B cell (primary cell): ENCODE results near the gene NFIB. TPM values are rescaled to one million over a fixed set of nuclear protein-coding genes. Genes with fewer than 3 reads are reported as not detected.

Experiments used
- ATAC-seq: fragments of 200-7000 bp; cut with Tn5 transposase; one replicate; pipeline ENCODE4 v1.10.0; 2021; ENCODE audit warnings: low read depth, mild to moderate bottlenecking, moderate number of reproducible peaks, moderate library complexity
- CTCF ChIA-PET: fragments of 350-600 bp; sonication (Branson Sonifier 250); formaldehyde crosslinking; loops from one replicate; lab custom pipeline; 2021; ENCODE audit warnings: antibody characterized with exemption, inconsistent platforms; lab: Charles Lee
- POLR2A ChIA-PET: fragments of 350-600 bp; sonication (Branson Sonifier 250); formaldehyde crosslinking; loops from one replicate; lab custom pipeline; 2021; ENCODE audit warnings: antibody characterized with exemption; lab: Charles Lee
- DNase-seq: peaks from one replicate; pipeline ENCODE4 v3.0.0; 2013
- H2AFZ ChIP-seq: 2 replicates; pipeline ENCODE4 v1.6.1; 2012; ENCODE audit warnings: mild to moderate bottlenecking, low read depth, low read length; ENCODE audit not compliant: insufficient read depth, poor library complexity, severe bottlenecking
- H3K27ac ChIP-seq, 2 donors: 1 replicate in 1 of 2; 2 replicates in 1 of 2; pipeline ENCODE4 v1.5.1; 2012 to 2013; ENCODE audit warnings: low read length in 2 of 2, mild to moderate bottlenecking in 2 of 2, moderate library complexity in 1 of 2
- H3K27me3 ChIP-seq, 4 experiments: fragments of 200-600 bp in 1 of 4; sonication (generic) in 1 of 4; replicated peaks in 1 of 4; 1 replicate in 2 of 4; 2 replicates in 2 of 4; pipeline versions ENCODE4 v1.6.1 to v1.7.0; 2013 to 2016; ENCODE audit warnings: low read length in 3 of 4, mild to moderate bottlenecking in 2 of 4, mixed read lengths in 1 of 4, moderate library complexity in 1 of 4; ENCODE audit not compliant: insufficient read depth in 4 of 4, control insufficient read depth in 3 of 4; ENCODE audit errors: control extremely low read depth in 1 of 4
- H3K36me3 ChIP-seq, 2 experiments: replicated peaks in 1 of 2; 1 replicate in 1 of 2; 2 replicates in 1 of 2; pipeline versions ENCODE4 v1.6.1 to v1.7.1; 2013; ENCODE audit warnings: low read length in 1 of 2; ENCODE audit not compliant: insufficient read depth in 2 of 2, control insufficient read depth in 1 of 2; ENCODE audit errors: control extremely low read depth in 1 of 2, extremely low read depth in 1 of 2
- H3K4me1 ChIP-seq, 2 donors: fragments of 200-600 bp in 1 of 2; sonication (generic) in 1 of 2; 1 replicate in 1 of 2; 2 replicates in 1 of 2; pipeline versions ENCODE4 v1.5.1 to v1.6.1; 2013 to 2017; ENCODE audit warnings: low read length in 2 of 2; ENCODE audit not compliant: control insufficient read depth in 2 of 2, insufficient read depth in 2 of 2
- H3K4me2 ChIP-seq: replicated peaks from 2 replicates; pipeline ENCODE3; 2012; ENCODE audit warnings: mild to moderate bottlenecking, low read depth, low read length; ENCODE audit not compliant: poor library complexity, severe bottlenecking
- H3K4me3 ChIP-seq, 5 experiments: fragments of 200-600 bp in 1 of 5; sonication (generic) in 1 of 5; 1 replicate in 3 of 5; 2 replicates in 2 of 5; pipeline versions ENCODE4 v1.5.1 to v1.7.0; 2011 to 2016; ENCODE audit warnings: low read length in 4 of 5, mild to moderate bottlenecking in 4 of 5, low read depth in 2 of 5, control low read depth in 1 of 5, moderate library complexity in 1 of 5; ENCODE audit not compliant: insufficient read depth in 1 of 5; ENCODE audit errors: control extremely low read depth in 1 of 5, extremely low read depth in 1 of 5
- H3K79me2 ChIP-seq: fragments of 200-600 bp; sonication (generic); one replicate; pipeline ENCODE4 v1.6.0; 2016; ENCODE audit warnings: low read length; ENCODE audit not compliant: control insufficient read depth, insufficient read depth
- H3K9ac ChIP-seq: fragments of 200-600 bp; sonication (generic); 2 replicates; pipeline ENCODE4 v1.6.1; 2017; ENCODE audit warnings: mild to moderate bottlenecking, low read length, moderate library complexity
- H3K9me3 ChIP-seq, 3 donors: one replicate each; pipeline versions ENCODE4 v1.6.1 to v1.7.1; 2013; ENCODE audit warnings: low read length in 2 of 3; ENCODE audit not compliant: control insufficient read depth in 2 of 3, insufficient read depth in 1 of 3; ENCODE audit errors: control extremely low read depth in 1 of 3
- H4K20me1 ChIP-seq: 2 replicates; pipeline ENCODE4 v1.6.0; 2012; ENCODE audit warnings: mild to moderate bottlenecking, low read length; ENCODE audit not compliant: insufficient read depth, control insufficient read depth, poor library complexity, severe bottlenecking
- H3K27ac Mint-ChIP-seq: one replicate; pipeline ENCODE4 v1.8.0; 2021; ENCODE audit warnings: mixed read lengths
- H3K27me3 Mint-ChIP-seq: one replicate; pipeline ENCODE4 v1.8.0; 2021; ENCODE audit warnings: mixed read lengths
- H3K4me1 Mint-ChIP-seq: one replicate; pipeline ENCODE4 v1.8.0; 2021; ENCODE audit warnings: mixed read lengths
- H3K4me3 Mint-ChIP-seq: one replicate; pipeline ENCODE4 v1.8.0; 2021; ENCODE audit warnings: mixed read lengths
- H3K9me3 Mint-ChIP-seq: one replicate; pipeline ENCODE4 v1.8.0; 2022; ENCODE audit warnings: mixed read lengths; ENCODE audit not compliant: insufficient read depth
- CTCF ChIP-seq: fragments of 200-600 bp; IDR thresholded peaks from one replicate; pipeline ENCODE4 v1.8.0; 2022; ENCODE audit warnings: antibody characterized with exemption, mild to moderate bottlenecking
- EZH2 ChIP-seq: IDR thresholded peaks from 2 replicates; pipeline ENCODE4 v1.6.1; 2012; ENCODE audit warnings: borderline replicate concordance, low read depth, mild to moderate bottlenecking, moderate library complexity, low read length; ENCODE audit not compliant: insufficient read depth, poor library complexity, severe bottlenecking
- WGBS: methylation state at CpG from one replicate; pipeline ENCODE4 v1.1.5; 2013; ENCODE audit warnings: missing lambda C conversion rate; ENCODE audit not compliant: insufficient coverage; 5-methylcytosine and 5-hydroxymethylcytosine counted together
- intact Hi-C: fragments of 100-400 bp; cut with micrococcal nuclease; formaldehyde crosslinking; loops from one replicate; pipeline ENCODE4 v1.10.0; 2022
- polyA plus RNA-seq: library from polyadenylated mRNA; depleted of rRNA; stranded (reverse); fragments of >200 nt; gene quantifications from 2 replicates; pipeline ENCODE4 v1.2.3, GENCODE V29; 2012
- total RNA-seq, 2 donors: library from RNA; stranded (reverse); fragments of 120-200 nt in 1 of 2; gene quantifications; 1 replicate in 1 of 2; 2 replicates in 1 of 2; pipeline versions ENCODE4 v1.2.3 to v1.2.4, GENCODE V29; 2013 to 2022

NFIB gene
- total and polyA plus RNA-seq, 2 donors (not counting 1 experiment from before 2014, with no cell fraction given), result not detected

- CTCF ChIA-PET, result no interaction called here
- no peaks in the 10 kb centered on the region for H3K27me3 ChIP-seq
- DNase-seq (no peak), ATAC-seq (no peak)
- TF ChIP-seq CTCF, result no peak
- no peak for TF ChIP-seq EZH2
- peaks cover 4% of the 10 kb centered on the region for H3K9me3 Mint-ChIP-seq
- H3K4me1 Mint-ChIP-seq, result no peaks in the 10 kb centered on the region
- H3K36me3 ChIP-seq, result no peaks in the 10 kb centered on the region
- H3K4me3 Mint-ChIP-seq, result no peak overlapping the region
- no peak overlapping the region for H2AFZ ChIP-seq
- H3K27me3 Mint-ChIP-seq, result no peaks in the 10 kb centered on the region
- H3K27ac ChIP-seq, result no peak overlapping the region
- H3K79me2 ChIP-seq, result no peaks in the 10 kb centered on the region
- peaks cover 0 to 3% (median 0%) of the 10 kb centered on the region in 3 donors for H3K9me3 ChIP-seq
- H3K9ac ChIP-seq, result no peak overlapping the region
- no peak overlapping the region for H3K4me2 ChIP-seq
- WGBS, result 87% methylated on average over 3 of the region's 5 CpGs
- no peak overlapping the region for H3K27ac Mint-ChIP-seq
- intact Hi-C loops, result no loop called here
- no peaks in the 10 kb centered on the region for H3K4me1 ChIP-seq
- no peaks in the 10 kb centered on the region for H4K20me1 ChIP-seq
- POLR2A ChIA-PET, result no interaction called here
- H3K4me3 ChIP-seq, result no peak overlapping the region
Observed at GRCh38 chr9:14071484-14071883, 242.5 kb downstream of the NFIB start.

GRCh38 chr9:14068690-14069089 is 245.3 kb downstream of the NFIB start:
- 100% methylated on average over 3 of the region's 4 CpGs for WGBS
- TF ChIP-seq CTCF (no peak), EZH2 (no peak)
- Mint-ChIP-seq H3K9me3 (peaks cover 4% of the 10 kb centered on the region), H3K4me3 (no peak overlapping the region), H3K4me1 (no peaks in the 10 kb centered on the region), H3K27me3 (no peaks in the 10 kb centered on the region), H3K27ac (no peak overlapping the region)
- H3K79me2 ChIP-seq, result no peaks in the 10 kb centered on the region
- ATAC-seq (no peak), DNase-seq (no peak)
- H3K4me3 ChIP-seq, result no peak overlapping the region
- POLR2A ChIA-PET, result no interaction called here
- H3K36me3 ChIP-seq, result no peaks in the 10 kb centered on the region
- CTCF ChIA-PET, result no interaction called here
- no peaks in the 10 kb centered on the region for H3K27me3 ChIP-seq
- no peak overlapping the region for H3K4me2 ChIP-seq
- no peaks in the 10 kb centered on the region for H4K20me1 ChIP-seq
- intact Hi-C loops, result no loop called here
- no peak overlapping the region for H2AFZ ChIP-seq
- H3K9me3 ChIP-seq, result no peaks in the 10 kb centered on the region
- H3K27ac ChIP-seq, result no peak overlapping the region
- H3K4me1 ChIP-seq, result no peaks in the 10 kb centered on the region
- no peak overlapping the region for H3K9ac ChIP-seq
